ENCODE results near the gene PNPLA5. TPM values are rescaled to one million over a fixed set of nuclear protein-coding genes. Genes with fewer than 3 reads are reported as not detected.
"Not testable (repeated sequence)": the region's sequence is repeated elsewhere in the genome, so short reads cannot be mapped to it uniquely, and the experiment has no call there.

The PNPLA5 gene
- under 1 TPM in 1 of 12 donors, not detected in 11; 0.07 TPM for polyA plus RNA-seq (ENCODE audit: insufficient read length in 12 of 12)
- long read RNA-seq, donor 1, result 0 reads
- long read RNA-seq, donor 2, result 0 reads
- long read RNA-seq, donor 3, result 0 reads
- long read RNA-seq, donor 4, result 0 reads
- long read RNA-seq, donor 5, result 0 reads
- long read RNA-seq, donor 6, result 0 reads
- long read RNA-seq, donor 7, result 0 reads
- long read RNA-seq, donor 8, result 0 reads
- long read RNA-seq, donor 9, result 0 reads
- long read RNA-seq, donor 10, result 0 reads
- long read RNA-seq, donor 11, result 0 reads

DNA sequence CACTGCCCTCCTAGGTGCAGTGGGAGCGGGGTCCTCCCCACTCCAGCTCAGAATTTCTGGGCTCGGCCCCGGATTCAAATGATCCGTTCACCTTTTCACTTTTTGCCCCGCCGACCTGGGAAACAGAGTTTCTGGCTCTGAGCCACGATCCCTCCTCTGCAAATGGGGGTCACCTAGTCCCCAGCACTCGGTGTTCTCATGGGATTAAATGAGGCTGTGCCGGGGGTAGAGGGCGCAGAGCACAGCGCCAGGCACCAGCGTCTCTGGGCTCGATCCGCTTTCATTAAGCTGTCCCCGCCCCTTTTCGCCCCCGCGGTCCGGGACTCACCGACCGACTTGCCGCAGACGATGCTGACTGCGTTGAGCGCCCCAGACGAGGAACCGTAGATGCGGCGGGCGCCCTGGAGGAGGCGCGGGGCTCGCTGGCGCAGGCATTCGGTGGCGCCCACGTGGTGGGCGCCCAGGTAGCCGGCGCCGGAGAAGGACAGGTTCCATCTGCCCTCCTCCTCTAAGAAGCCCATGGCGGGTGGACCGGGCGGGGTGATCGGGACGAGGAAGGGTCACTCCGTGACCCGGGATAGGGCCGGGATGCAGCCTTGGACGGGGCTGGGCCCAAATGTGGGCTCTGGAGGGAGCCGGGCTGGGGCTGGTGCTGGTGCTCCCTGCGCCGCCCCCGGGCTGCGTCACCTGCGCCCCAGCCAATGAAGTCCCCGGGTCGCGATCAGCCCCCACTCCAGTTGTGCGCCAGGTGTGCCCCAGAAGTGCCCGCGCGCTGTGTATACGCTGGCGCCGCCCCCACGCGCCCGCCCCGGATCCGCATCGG is at the start of gene PNPLA5:
TSS of gene PNPLA5 (minus strand) at position 654 of the 823 bp plus-strand sequence. CDS start at position 521, 133 bp downstream.
- no peak for DNase-seq

DNA sequence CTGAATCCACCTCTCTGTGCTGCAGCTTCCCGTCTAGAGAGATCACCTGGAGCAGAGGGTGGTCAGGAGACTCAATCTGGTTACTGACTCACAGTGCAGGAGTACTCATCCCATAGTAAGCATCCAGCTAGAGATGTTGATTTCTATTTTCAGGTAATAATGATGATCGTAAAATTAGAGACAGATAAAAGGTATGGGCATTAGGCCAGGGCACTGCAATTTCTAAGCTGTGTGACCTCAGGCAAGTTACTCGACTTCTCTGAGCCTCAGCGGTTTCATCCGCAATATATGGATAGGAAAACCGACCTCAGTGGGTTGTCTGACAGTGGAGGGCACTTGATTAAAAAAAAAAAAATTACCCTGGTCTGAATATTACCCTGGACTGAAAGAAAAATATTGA is 49.6 kb upstream of the PNPLA5 start:
- no peak for DNase-seq

GRCh38 chr22:43931771-43932170 is 40.0 kb upstream of the PNPLA5 start:
- no peak for DNase-seq

- DNase-seq, result no peak
These were observed 37.1 kb upstream of the PNPLA5 start for GRCh38 chr22:43928908-43929307.

DNA sequence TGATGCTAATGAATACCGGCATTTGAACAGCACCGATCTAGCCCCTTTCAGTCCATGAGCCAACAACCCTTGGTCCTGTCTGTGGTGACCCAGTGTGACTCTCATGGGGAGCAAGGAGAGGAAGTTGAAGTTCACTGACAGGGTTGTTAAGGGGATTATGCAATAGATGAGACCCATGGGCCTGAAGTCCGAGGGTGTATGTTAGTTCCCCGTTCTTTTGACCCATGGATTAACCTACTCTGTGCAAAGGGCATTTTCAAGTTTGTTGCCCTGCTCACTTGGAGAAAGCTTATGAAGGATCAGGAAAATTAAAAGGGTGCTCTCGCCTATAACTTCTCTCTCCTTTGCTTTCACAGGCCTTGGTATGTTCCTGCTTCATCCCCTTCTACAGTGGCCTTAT is 36.7 kb upstream of the PNPLA5 start:
- DNase-seq, result no peak

DNA sequence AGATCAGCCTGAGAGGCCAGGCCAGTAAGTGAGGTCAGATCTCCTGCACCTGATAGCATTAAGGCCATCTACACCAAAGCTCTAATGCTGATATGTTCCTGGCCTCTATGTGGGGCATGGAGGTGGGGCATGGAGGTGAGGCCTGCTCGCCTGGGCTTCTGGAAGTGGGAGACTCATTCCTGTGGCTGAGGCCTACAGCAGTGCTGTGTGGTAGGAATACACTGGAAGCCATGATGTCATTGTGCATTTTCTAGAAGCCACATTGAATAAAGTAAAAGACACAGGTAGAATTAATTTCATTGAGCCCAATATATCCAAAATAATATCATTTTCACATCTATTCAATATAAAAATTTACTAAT is 34.5 kb upstream of the PNPLA5 start:
- no peak for DNase-seq

GRCh38 chr22:43925433-43926348 is 33.9 kb upstream of the PNPLA5 start:
- no peak for DNase-seq

DNA sequence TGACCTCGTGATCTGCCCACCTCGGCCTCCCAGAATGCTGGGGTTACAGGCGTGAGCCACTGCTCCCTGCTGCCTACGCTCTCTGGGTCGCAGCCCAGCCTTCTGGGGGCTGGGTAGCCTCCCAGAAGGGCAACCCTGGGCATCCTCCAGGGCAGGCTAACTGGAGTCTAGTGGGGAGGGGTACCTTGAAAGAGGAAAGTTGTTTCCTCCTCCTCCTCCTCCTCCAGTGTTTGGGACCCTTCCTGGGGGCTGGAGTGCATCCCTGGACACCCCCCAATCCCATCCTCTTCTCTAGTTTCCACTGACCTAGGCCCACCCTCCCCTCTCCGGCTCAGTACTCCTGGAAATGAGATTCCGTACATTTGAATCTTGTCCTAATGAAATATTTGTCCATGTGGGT is 33.1 kb upstream of the PNPLA5 start:
- DNase-seq, result no peak

- peak; percentile 91 for DNase-seq
These were observed 32.0 kb upstream of the PNPLA5 start, which contains the start of gene PNPLA3 for GRCh38 chr22:43923631-43924464. Gene PNPLA3 (plus strand): TSS chr22:43923805. CDS start chr22:43923912, 107 bp downstream.

DNA sequence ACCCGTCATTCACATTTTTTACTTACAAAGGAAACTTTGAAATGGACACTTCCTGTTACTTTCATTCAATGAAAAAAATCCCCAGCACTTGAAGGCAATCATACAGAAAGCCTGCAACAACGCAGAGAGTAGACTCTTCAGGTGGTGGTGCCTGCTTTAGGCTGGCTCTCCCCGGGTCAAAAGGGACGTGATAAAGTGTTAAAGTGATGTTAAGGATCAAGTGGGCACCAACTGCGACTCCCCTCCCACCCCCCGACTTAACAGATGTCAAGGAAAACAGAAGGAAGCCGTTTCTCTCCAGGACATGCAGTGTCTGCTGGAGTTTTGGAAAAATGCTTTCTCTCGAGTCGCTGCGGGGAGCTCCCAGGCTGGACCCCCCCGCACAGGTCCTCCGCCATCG is 31.4 kb upstream of the PNPLA5 start:
- no peak for DNase-seq

- no peak for DNase-seq
These were observed 30.3 kb upstream of the PNPLA5 start for GRCh38 chr22:43922123-43922522.

GRCh38 chr22:43921370-43921769 is 29.6 kb upstream of the PNPLA5 start:
- DNase-seq, result no peak

DNA sequence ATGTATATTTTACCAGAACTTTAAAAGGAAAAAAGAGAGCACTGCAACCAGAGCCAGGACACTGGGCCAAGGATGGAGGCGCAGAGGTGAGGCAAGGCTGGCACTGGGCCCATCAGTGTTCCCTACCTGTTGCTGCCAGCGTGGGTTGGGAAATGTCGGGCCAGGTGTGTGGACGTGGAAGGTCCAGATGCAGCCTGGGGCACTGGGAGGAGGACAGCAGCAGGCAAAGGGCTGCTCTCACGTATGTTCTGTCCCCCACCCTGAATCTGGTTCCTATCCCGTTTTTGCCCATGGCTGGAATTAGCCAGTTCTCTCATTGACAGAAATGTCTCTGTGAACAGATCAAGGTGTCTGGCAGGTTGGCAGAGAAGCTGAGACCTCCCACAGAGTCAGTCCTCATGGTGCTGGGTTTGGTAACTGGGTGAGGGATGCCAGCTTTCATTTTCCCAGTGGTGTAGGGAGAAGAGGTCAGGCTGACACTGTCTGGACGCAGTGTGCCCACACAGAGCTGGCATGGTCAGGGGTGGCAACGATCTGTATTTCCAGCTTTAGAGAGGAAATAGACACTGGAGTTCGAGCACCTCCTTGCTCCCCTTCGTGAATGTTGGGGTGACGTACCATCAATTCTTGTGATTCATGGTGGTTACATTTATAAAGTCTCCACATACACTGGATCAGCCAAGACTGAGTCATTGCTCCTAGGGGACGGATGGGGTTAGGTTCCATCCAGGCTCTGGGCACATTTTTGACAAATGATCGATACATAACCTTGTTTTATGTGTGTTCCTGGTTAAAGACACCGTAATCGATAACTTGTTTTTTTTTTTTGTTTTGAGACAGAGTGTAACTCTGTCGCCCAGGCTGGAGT is 27.5 kb upstream of the PNPLA5 start:
- no peak for DNase-seq

DNA sequence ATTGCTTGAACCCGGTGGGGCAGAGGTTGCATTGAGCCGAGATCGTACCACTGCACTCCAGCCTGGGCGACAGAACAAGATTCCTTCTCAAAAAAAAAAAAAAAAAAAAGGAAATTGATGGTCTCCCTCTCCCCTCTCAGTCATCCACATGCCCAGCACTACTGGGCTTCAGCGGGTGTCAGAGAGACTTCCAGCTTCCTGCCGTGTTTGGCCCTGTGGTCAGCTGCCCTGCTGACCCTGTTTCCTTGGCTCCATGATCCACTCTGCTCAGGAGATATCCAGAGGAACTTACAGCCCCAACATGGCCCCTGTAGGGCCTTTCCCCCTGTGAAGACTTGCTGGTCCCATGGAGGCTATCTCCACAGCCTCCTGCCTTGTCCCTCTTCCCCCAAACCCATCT is 25.7 kb upstream of the PNPLA5 start:
- no peak for DNase-seq

DNA sequence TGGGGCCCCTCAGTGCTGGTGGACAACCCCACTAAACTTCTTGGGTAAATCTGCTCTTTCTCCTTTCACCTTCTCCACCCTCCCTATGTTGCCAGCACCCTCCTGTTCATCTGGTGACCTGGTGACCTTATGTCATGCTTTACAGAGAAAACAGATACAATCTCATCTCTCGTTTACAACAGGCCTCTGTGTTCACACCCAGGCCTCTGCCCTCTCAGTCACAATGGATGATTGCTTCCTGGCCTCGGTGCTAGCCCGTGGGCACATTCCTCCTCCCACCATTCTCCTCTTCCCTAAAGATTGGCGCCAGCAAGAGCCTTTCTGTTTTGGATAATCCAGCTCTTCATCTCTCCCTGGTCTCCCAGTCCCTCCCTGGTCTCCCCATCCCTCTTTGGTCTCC is 19.5 kb upstream of the PNPLA5 start:
- DNase-seq, result no peak

GRCh38 chr22:43910178-43910695 is 18.4 kb upstream of the PNPLA5 start:
- no peak for DNase-seq

DNA sequence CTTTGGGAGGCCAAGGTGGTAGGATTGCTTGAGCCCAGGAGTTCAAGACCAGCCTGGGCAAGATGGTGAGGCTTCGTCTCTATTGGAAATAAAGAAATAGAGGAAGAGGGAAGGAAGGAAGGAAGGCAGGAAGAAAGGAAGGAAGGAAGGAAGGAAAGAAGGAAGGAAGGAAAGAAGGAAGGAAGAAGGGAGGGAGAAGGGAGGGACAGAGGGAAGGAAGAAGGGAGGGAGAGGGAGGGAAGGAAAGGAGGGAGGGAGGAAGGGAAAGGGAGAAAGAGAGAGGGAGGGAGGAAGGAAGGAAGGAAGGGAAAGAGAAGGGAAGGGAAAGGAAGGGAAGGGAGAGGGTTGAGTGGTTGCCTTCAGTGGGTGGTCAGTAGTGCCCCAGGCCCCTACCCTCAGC is 17.9 kb upstream of the PNPLA5 start:
- DNase-seq, result no peak

DNA sequence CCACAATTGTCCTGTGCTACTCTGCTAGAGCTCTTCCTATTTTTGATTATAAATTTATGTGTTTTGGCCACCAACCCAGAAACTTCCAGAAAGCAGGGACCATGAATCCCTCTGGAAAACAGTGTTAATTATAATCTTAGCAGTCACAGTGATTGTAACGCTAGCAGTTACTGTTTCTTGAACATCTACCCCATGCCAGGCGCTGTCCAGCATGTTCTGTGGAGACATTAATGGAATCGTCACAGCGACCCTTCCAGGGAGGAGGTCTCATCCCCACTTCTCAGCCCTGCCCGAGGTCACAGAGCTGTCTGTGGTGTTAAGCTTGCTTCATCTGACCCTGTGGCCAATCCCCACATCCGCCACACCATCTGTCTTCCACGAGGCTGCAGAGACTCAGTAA is 13.9 kb upstream of the PNPLA5 start:
- no peak for DNase-seq

DNA sequence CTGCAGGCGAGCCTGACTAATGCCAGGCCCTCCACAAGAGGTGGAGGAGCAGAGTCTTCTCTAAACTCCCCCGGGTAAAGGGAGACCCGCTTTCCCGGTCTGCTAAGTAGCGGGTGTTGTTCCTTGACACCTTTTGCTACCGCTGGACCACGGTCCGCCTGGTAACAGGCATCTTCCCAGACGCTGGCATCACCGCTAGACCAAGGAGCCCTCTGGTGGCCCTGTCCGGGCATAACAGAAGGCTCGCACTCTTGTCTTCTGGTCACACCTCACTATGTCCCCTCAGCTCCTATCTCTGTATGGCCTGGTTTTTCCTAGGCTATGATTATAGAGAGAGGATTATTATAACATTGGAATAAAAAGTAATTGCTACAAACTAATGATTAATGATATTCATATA is 12.6 kb upstream of the PNPLA5 start:
- DNase-seq, result not testable (repeated sequence)

DNA sequence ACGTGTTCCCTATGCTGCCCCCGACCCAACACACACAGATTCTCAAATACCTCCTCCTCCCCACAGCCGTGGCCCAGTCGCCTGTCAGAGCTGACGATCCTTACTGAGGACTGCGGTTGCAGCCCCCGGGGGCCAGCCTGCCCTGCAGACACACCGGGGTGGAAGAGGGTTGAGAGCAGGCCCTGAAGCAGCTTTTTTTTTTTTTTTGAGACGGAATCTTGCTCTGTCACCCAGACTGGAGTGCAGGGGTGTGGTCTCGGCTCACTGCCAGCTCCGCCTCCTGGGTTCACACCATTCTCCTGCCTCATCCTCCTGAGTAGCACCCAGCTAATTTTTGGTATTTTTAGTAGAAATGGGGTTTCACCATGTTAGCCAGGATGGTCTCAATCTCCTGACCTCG is 11.2 kb upstream of the PNPLA5 start:
- DNase-seq, result not testable (repeated sequence)

Measured in muscle of arm (tissue), 14 donors.